Measurements from ENCODE around the gene CST5. TPM values are rescaled to one million over a fixed set of nuclear protein-coding genes. Genes with fewer than 3 reads are reported as not detected.
"Not testable (repeated sequence)": the region's sequence is repeated elsewhere in the genome, so short reads cannot be mapped to it uniquely, and the experiment has no call there.

The CST5 gene
- total RNA-seq, 4 donors from 2014 or later, result not detected

DNA sequence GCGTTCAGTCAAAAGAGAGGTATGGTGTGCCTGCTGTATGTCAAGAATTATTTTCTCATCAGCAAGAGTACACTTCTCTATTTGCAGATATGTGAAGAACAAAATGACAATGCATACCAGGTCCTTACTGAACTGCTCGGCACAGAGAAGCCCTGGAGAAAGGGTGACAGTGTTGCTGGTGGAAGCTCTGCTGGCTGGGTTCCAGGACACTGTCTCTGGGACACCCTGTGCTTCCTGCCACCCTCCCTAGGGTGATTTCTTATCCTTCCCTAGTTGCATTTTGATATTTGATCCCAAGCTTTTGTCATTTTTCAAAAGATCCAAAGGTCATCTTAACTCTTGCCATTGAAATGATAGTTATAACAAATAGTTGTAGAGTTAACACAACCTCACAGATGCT is 8.3 kb upstream of the CST5 start:
- no peak for ATAC-seq (ENCODE audit: low FRiP score)
- TF ChIP-seq, protein P1, sequence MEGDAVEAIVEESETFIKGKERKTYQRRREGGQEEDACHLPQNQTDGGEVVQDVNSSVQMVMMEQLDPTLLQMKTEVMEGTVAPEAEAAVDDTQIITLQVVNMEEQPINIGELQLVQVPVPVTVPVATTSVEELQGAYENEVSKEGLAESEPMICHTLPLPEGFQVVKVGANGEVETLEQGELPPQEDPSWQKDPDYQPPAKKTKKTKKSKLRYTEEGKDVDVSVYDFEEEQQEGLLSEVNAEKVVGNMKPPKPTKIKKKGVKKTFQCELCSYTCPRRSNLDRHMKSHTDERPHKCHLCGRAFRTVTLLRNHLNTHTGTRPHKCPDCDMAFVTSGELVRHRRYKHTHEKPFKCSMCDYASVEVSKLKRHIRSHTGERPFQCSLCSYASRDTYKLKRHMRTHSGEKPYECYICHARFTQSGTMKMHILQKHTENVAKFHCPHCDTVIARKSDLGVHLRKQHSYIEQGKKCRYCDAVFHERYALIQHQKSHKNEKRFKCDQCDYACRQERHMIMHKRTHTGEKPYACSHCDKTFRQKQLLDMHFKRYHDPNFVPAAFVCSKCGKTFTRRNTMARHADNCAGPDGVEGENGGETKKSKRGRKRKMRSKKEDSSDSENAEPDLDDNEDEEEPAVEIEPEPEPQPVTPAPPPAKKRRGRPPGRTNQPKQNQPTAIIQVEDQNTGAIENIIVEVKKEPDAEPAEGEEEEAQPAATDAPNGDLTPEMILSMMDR (IDR thresholded peaks at IDR 0.05), result no peak
- no peak for DNase-seq (ENCODE audit: low spot score)

DNA sequence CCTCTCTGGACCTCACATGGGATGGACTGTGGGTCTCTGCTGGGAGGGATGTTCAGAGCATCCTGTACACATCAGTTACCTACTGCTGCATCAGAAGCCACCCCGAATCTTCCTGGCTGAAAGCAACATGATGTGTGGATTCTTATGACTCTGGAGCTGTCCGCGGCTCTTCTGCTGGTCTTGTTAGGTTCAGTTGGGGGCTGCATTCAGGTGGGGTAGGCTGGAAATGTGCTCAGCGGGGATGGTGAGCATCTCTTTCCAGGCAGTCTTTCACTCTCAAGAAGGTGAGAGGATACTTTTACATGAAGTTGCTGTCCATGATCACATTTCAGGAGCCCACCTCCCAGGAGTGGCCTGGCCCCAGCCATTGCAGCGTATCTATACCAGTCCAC is 5.2 kb upstream of the CST5 start:
- DNase-seq (ENCODE audit: low spot score) (no peak), ATAC-seq (ENCODE audit: low FRiP score) (no peak)
- TF ChIP-seq, protein P1 (IDR thresholded peaks at IDR 0.05), result no peak

DNA sequence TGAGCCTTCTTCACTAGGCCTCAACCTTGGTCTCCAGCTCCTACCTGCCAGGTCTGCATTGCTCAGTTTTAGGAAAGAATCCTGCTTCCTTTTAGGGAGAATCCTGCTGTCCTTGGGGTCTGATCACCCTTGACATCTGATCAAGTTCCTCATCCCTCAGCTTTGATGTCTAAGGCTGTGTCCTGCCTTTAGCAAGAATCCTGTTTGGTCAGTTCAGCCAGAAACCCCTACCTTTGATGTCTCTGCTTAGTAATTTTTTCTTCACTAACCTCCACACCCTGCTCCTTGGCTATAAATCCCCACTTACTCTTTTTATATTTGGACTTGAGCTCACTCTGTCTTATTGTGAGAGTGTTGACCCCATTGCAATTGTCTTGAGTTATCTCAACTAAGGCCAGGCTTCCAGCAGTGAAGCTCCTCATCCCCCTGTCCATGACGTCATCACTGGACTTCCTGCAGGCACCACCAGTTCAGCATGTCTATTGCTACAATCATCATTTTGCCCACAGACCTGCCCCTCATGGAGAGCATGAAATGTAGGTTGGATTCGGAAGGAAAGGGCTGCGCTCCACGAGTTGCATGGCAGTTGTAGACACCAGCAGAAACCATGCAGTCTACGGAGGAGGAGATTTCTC is 4.7 kb upstream of the CST5 start:
- DNase-seq (ENCODE audit: low spot score) (no peak), ATAC-seq (ENCODE audit: low FRiP score) (no peak)
- TF ChIP-seq, protein P1 (IDR thresholded peaks at IDR 0.05), result no peak

DNA sequence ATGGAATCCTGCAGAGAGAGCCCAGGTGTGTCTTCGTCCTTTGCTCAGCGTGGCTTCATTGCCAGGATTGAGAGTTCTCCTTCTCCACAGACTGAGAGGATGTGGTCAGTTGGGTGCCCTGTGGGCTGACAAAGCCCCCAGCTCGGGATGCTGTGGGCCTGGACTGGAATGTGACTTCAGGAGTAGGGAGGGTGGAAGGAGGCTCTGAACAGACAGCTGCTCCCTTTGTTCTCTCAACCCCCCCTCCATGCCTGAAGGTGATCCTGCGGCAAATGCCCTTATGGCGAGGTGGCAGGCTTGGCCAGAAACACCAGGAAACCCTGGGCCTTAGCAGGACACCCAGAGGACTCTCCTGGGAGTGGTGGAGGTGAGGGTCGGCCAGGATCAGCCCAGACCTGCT is 1.8 kb upstream of the CST5 start:
- TF ChIP-seq, protein P1 (IDR thresholded peaks at IDR 0.05), result no peak
- no peak for DNase-seq (ENCODE audit: low spot score)
- ATAC-seq (ENCODE audit: low FRiP score), result no peak

DNA sequence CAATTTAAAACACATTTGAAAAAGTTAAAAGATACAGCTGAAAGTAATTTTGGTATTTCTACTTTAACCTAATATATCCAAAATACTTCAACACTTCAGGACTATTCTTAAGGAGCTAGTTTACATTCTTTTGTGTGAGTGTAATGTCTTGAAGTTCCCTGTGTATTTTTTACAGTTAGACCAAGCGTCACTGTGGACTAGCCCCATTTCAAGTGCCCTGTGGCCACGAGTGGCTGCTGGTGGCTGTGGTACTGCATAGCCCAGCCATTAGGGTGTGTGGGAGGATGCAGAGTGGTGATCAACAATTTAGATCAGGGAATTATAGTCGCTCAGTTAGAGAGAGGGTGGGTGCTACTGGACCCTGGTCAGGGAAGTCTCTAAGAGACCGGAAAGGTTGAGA is 869 bp upstream of the CST5 start:
- TF ChIP-seq, protein P1 (IDR thresholded peaks at IDR 0.05), result no peak
- DNase-seq (ENCODE audit: low spot score) (no peak), ATAC-seq (ENCODE audit: low FRiP score) (no peak)

DNA sequence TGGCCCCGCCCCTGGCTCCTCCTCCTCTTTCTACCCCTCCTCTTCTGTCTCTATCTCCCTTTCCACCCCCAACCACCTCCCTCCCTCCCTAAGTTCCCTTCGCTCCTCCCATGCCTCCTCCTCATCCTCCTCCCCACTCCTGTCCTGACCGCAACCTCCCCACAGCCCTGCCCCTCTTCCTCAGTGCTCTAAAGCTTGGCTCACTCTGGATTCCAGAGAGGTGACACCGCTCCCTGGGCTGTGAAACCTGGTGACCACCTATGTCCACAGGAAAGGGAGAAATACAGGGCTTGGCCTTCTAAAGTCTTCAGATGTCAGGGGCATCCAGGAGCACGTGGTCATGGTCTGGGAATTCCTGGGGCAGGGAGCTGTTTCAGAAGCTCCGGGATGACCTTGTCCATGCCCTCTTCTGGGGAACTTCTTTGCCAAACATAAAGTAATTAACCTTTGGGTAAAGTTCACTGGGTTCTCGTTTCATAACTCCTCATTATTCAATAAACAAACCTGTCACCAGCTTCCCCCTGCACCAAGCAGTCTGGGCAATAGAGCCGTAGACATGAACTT is 345 bp upstream of the CST5 start:
- no peak for ATAC-seq (ENCODE audit: low FRiP score)
- no peak for DNase-seq (ENCODE audit: low spot score)
- TF ChIP-seq, protein P1 (IDR thresholded peaks at IDR 0.05), result no peak

DNA sequence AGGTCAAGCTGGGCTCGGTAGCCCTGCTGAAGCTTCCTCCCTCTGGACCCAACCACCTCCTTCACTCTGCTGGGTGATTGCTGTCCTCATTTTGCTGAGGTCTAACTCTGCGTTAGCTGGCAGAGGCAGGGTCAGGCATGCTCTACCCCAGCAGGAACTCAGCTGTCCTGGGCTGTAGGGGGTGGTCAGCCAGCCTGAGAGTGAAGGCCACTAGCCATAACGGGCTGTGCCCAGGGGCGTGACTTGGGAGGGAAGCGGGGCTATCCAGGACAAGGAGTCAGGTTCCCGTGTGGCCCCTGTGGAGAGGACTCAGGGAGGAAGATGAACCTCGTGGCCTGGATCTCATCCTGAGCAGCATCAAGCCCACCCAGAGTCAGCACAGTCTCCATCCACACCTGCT is 761 bp downstream of the CST5 start:
- ATAC-seq (ENCODE audit: low FRiP score) (no peak), DNase-seq (ENCODE audit: low spot score) (no peak)
- TF ChIP-seq, protein P1 (IDR thresholded peaks at IDR 0.05), result no peak

DNA sequence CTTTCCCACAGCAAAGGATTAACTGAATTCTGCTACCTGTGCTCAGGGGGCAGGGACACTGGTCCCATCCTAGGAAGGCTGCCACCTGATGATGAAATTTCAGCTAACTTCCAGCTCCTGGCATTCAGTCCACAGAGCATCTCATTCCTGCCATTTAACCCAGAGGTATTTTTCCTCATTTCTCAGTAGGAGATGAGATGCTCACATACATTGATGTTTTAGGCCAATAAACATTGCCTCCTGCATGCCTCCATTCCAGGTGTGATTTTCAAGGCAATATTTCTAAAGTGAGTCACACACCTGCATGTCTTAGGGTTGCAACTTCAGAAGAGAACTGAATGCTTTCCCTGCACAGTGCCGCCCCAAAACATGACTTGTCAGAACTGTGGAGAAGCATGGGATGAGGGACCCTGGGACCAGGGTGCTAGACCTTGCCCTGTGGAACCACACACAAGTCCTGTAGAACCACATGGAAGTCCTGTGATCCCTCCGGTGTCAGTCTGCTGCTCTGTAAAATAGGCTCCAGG is 1.5 kb downstream of the CST5 start:
- DNase-seq (ENCODE audit: low spot score); ATAC-seq (ENCODE audit: low FRiP score): not testable (repeated sequence)
